ENCODE results near the gene TCFL5.
"Not testable (repeated sequence)": the region's sequence is repeated elsewhere in the genome, so short reads cannot be mapped to it uniquely, and the experiment has no call there.

TCFL5 gene

GRCh38 chr20:62852841-62853240 is 8.8 kb downstream of the TCFL5 start:
- ATAC-seq = no peak

- no peak for ATAC-seq
Observed at GRCh38 chr20:62852196-62852595, 9.4 kb downstream of the TCFL5 start.

- no peak for ATAC-seq
Observed at GRCh38 chr20:62850333-62850974, 11.2 kb downstream of the TCFL5 start.

- no peak for ATAC-seq
Observed at GRCh38 chr20:62849431-62849830, 12.2 kb downstream of the TCFL5 start.

GRCh38 chr20:62848917-62849316 is 12.7 kb downstream of the TCFL5 start:
- ATAC-seq = not testable (repeated sequence)

- no peak for ATAC-seq
Observed at GRCh38 chr20:62846166-62846890, 15.3 kb downstream of the TCFL5 start.

- no peak for ATAC-seq
Observed at GRCh38 chr20:62845416-62846160, 16.0 kb downstream of the TCFL5 start.

GRCh38 chr20:62844182-62844581 is 17.4 kb downstream of the TCFL5 start:
- no peak for ATAC-seq

GRCh38 chr20:62843656-62844055 is 18.0 kb downstream of the TCFL5 start:
- no peak for ATAC-seq

- ATAC-seq = no peak
Observed at GRCh38 chr20:62841705-62842212, 19.9 kb downstream of the TCFL5 start.

- no peak for ATAC-seq
Observed at GRCh38 chr20:62840244-62841197, 21.1 kb downstream of the TCFL5 start.

- no peak for ATAC-seq
Observed at GRCh38 chr20:62839816-62840215, 21.8 kb downstream of the TCFL5 start.

GRCh38 chr20:62839261-62839660 is 22.4 kb downstream of the TCFL5 start:
- no peak for ATAC-seq

GRCh38 chr20:62838128-62838891 is 23.3 kb downstream of the TCFL5 start:
- ATAC-seq = no peak

GRCh38 chr20:62837790-62838127 is 23.9 kb downstream of the TCFL5 start:
- no peak for ATAC-seq

GRCh38 chr20:62836967-62837490 is 24.6 kb downstream of the TCFL5 start:
- no peak for ATAC-seq

GRCh38 chr20:62835931-62836861 is 25.4 kb downstream of the TCFL5 start:
- ATAC-seq = no peak

- ATAC-seq = no peak
Observed at GRCh38 chr20:62834967-62835730, 26.5 kb downstream of the TCFL5 start.

- no peak for ATAC-seq
Observed at GRCh38 chr20:62832951-62833391, 28.7 kb downstream of the TCFL5 start.
